PC-3 (cell line): ENCODE results near the gene AMZ1. TPM values are rescaled to one million over a fixed set of nuclear protein-coding genes. Genes with fewer than 3 reads are reported as not detected.

Source experiments
- ATAC-seq: fragments of 200-7000 bp; cut with Tn5 transposase; 2 replicates; pipeline ENCODE4 v1.9.1; 2020; ENCODE audit warnings: mild to moderate bottlenecking, moderate library complexity
- BruUV-seq: library from RNA; stranded (reverse); fragments of 400-500 nt; replicated peaks from 2 replicates; lab custom pipeline; 2021; lab: Mats Ljungman, UMichigan
- CTCF ChIA-PET: fragments of 300-600 bp; sonication (Branson Sonifier 250); formaldehyde crosslinking; loops from one replicate; lab custom pipeline; 2022; ENCODE audit warnings: antibody characterized with exemption; lab: Charles Lee
- POLR2A ChIA-PET: fragments of 300-600 bp; sonication (Branson Sonifier 250); formaldehyde crosslinking; loops from one replicate; lab custom pipeline; 2022; ENCODE audit warnings: antibody characterized with exemption; ENCODE audit not compliant: unreplicated experiment; lab: Charles Lee
- DNase-seq: peaks from one replicate; pipeline ENCODE4 v3.0.0-alpha.2; 2015
- H2AFZ ChIP-seq: fragments of 300-600 bp; sonication (generic); 2 replicates; pipeline ENCODE4 v1.6.0; 2016; ENCODE audit warnings: antibody characterized with exemption, low read length
- H3F3A ChIP-seq: fragments of 300-600 bp; sonication (generic); one replicate; pipeline ENCODE4 v1.6.0; 2017; ENCODE audit warnings: antibody characterized with exemption, low read length, control low read depth, mild to moderate bottlenecking; ENCODE audit not compliant: unreplicated experiment
- H3K27ac ChIP-seq: fragments of 300-600 bp; sonication (generic); 2 replicates; pipeline ENCODE4 v1.5.1; 2016; ENCODE audit warnings: mild to moderate bottlenecking, low read length
- H3K27me3 ChIP-seq: fragments of 300-600 bp; sonication (generic); 2 replicates; pipeline ENCODE4 v1.6.1; 2016; ENCODE audit warnings: low read length, mixed read lengths
- H3K36me3 ChIP-seq: fragments of 300-600 bp; sonication (generic); 2 replicates; pipeline ENCODE4 v1.6.1; 2016; ENCODE audit warnings: low read depth, mixed run types, low read length, mixed read lengths
- H3K4me1 ChIP-seq: fragments of 300-600 bp; sonication (generic); 2 replicates; pipeline ENCODE4 v1.5.1; 2016; ENCODE audit warnings: low read length; ENCODE audit not compliant: insufficient read depth
- H3K4me2 ChIP-seq: fragments of 300-600 bp; sonication (generic); 2 replicates; pipeline ENCODE4 v1.6.0; 2016; ENCODE audit warnings: low read length
- H3K4me3 ChIP-seq: fragments of 300-600 bp; sonication (generic); 2 replicates; pipeline ENCODE4 v1.5.1; 2016; ENCODE audit warnings: mild to moderate bottlenecking, low read length, mixed read lengths
- H3K79me2 ChIP-seq: fragments of 300-600 bp; sonication (generic); 2 replicates; pipeline ENCODE4 v1.6.1; 2017; ENCODE audit warnings: low read length, mixed read lengths
- H3K9ac ChIP-seq: fragments of 300-600 bp; sonication (generic); 2 replicates; pipeline ENCODE4 v1.6.0; 2016; ENCODE audit warnings: mild to moderate bottlenecking, low read length
- H3K9me2 ChIP-seq: fragments of 300-600 bp; sonication (generic); replicated peaks from 2 replicates; pipeline ENCODE4 v1.6.1; 2016; ENCODE audit warnings: mixed run types, low read length, mixed read lengths
- H3K9me3 ChIP-seq: fragments of 300-600 bp; sonication (generic); 2 replicates; pipeline ENCODE4 v1.6.1; 2016; ENCODE audit warnings: low read length, mixed read lengths
- H4K20me1 ChIP-seq: fragments of 300-600 bp; sonication (generic); 2 replicates; pipeline ENCODE4 v1.6.1; 2016; ENCODE audit warnings: low read length, mixed read lengths
- EZH2 ChIP-seq: fragments of 300-600 bp; sonication (generic); IDR thresholded peaks from one replicate; pipeline ENCODE4 v1.6.1; 2017; ENCODE audit warnings: antibody characterized with exemption, mild to moderate bottlenecking, low read length; ENCODE audit not compliant: unreplicated experiment
- EZH2phosphoT487 ChIP-seq: fragments of 300-600 bp; sonication (generic); IDR thresholded peaks from 2 replicates; pipeline ENCODE4 v1.6.1; 2018; ENCODE audit warnings: mild to moderate bottlenecking, antibody characterized with exemption, low read length, borderline replicate concordance
- intact Hi-C: fragments of 100-400 bp; cut with micrococcal nuclease; formaldehyde crosslinking; loops from 2 replicates; pipeline ENCODE4 v1.9.0; 2023
- total RNA-seq: library from RNA; depleted of rRNA; stranded (reverse); fragments of >200 nt; gene quantifications from 2 replicates; pipeline ENCODE4 v1.2.3, GENCODE V29; 2014
- TF ChIP-seq, protein P1 (sequence below): fragments of 300-600 bp; sonication (generic); conservative IDR thresholded peaks from 2 replicates; pipeline ENCODE4 v1.5.1; 2017; ENCODE audit warnings: antibody characterized with exemption, low read depth, mild to moderate bottlenecking, low read length

AMZ1 gene
- total RNA-seq, 1 experiment from 2014 or later, result not detected

DNA sequence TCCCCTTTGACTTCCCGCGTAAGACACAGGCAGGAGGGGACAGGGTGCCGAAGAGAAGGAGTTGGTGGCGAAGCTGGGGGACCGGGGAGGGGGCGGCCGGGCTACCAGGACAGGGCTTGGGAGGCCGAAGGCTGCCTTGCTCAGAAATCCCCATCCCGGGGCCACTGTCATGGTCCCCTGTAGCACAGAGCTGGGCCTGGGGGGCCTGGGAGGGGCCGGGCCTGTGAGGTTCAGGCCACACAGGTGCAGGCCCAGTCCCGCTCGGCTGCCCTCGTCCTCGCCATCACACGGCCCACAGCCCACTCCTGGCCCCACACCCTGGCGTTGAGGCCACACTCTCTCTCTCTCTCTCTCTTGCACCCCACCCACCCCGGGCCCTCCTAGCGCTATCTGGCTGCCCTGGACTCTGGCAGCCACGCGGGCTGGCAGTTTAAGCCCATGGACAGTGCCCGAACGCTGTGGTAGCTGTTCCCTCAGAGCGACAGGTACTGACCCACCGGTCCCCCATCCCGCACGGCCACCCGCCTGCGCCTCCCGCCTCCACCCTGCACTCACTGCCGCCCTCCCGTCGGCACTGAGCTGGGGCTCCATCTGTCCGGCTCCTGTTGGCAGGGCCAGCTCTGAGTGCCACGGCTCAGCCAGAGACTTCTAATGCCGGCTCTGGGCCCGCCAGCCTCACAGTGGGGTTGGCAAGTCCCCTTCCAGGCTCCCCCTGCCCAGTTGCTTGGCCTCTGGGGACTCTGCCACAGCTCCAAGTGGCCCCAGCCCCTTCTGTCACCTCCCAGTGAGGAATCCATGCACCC lies 28.2 kb upstream of the AMZ1 start:
- H3K9me3 ChIP-seq, result no peaks in the 10 kb centered on the region
- POLR2A ChIA-PET, result no interaction called here
- ATAC-seq, result no peak
- no peak overlapping the region for H3K4me3 ChIP-seq
- DNase-seq, result no peak
- no peak overlapping the region for H3K9ac ChIP-seq
- H3K27ac ChIP-seq, result no peak overlapping the region
- no peaks in the 10 kb centered on the region for H3K36me3 ChIP-seq
- no peak overlapping the region for H2AFZ ChIP-seq
- H3K4me2 ChIP-seq, result no peak overlapping the region
- CTCF ChIA-PET, result no interaction called here
- H3K9me2 ChIP-seq, result no peaks in the 10 kb centered on the region
- H3K27me3 ChIP-seq, result no peaks in the 10 kb centered on the region
- no peaks in the 10 kb centered on the region for H3K79me2 ChIP-seq
- no TSS peak for BruUV-seq
- H3F3A ChIP-seq, result no peaks in the 10 kb centered on the region
- intact Hi-C loops, result no loop called here
- H4K20me1 ChIP-seq, result no peaks in the 10 kb centered on the region
- no peaks in the 10 kb centered on the region for H3K4me1 ChIP-seq
- TF ChIP-seq EZH2phosphoT487, result no peak

DNA sequence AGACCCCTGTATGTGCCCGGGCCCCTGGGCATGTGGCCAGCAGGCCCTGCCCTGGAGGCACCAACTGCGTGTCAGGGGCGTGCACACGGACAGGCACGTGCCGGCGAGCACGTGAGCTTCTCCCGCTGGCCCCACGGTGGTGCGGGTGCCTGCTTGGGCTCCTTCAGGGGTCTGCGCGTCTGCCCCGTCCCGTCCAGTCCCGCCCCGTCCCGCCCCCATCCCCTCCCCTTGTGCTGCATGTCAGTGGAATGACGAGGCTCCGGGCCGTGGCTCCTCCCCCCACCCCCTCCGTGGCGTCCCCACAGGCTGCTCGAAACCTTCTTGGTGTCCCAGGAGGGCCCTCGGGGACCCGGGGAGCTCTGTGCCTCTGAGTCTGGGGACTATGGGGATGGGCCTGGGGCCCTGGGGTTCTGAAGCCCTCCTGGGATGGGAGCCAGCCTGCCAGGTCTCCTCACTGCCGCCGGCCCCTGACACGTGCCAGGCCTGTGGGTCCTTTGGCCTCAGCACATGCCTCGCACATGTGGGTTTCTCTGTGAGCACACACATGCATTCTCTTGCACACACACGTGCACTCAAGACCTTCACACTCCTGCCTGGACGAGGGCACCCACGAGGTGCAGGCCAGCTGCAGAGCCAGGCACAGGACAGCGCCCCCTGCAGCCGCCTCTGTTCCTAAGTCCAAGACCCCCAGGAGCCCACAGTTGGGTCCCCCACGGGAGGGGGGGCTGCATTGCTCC lies 27.5 kb upstream of the AMZ1 start:
- Histone ChIP-seq H3F3A (no peaks in the 10 kb centered on the region), H4K20me1 (no peaks in the 10 kb centered on the region), H3K36me3 (no peaks in the 10 kb centered on the region), H3K9me3 (no peaks in the 10 kb centered on the region), H3K4me2 (no peak overlapping the region), H3K27ac (no peak overlapping the region), H3K9ac (no peak overlapping the region), H3K9me2 (no peaks in the 10 kb centered on the region), H3K27me3 (no peaks in the 10 kb centered on the region), H2AFZ (no peak overlapping the region), H3K79me2 (no peaks in the 10 kb centered on the region), H3K4me3 (no peak overlapping the region), H3K4me1 (no peaks in the 10 kb centered on the region)
- no peak for DNase-seq
- no peak for ATAC-seq
- intact Hi-C loops, result no loop called here
- no peak for TF ChIP-seq EZH2
- no peak for TF ChIP-seq EZH2phosphoT487
- TF ChIP-seq, protein P1, sequence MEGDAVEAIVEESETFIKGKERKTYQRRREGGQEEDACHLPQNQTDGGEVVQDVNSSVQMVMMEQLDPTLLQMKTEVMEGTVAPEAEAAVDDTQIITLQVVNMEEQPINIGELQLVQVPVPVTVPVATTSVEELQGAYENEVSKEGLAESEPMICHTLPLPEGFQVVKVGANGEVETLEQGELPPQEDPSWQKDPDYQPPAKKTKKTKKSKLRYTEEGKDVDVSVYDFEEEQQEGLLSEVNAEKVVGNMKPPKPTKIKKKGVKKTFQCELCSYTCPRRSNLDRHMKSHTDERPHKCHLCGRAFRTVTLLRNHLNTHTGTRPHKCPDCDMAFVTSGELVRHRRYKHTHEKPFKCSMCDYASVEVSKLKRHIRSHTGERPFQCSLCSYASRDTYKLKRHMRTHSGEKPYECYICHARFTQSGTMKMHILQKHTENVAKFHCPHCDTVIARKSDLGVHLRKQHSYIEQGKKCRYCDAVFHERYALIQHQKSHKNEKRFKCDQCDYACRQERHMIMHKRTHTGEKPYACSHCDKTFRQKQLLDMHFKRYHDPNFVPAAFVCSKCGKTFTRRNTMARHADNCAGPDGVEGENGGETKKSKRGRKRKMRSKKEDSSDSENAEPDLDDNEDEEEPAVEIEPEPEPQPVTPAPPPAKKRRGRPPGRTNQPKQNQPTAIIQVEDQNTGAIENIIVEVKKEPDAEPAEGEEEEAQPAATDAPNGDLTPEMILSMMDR, result peak; percentile 51; the same call in 1 of the 2 replicates
- ChIA-PET POLR2A (no interaction called here), CTCF (no interaction called here)
- no TSS peak for BruUV-seq

DNA sequence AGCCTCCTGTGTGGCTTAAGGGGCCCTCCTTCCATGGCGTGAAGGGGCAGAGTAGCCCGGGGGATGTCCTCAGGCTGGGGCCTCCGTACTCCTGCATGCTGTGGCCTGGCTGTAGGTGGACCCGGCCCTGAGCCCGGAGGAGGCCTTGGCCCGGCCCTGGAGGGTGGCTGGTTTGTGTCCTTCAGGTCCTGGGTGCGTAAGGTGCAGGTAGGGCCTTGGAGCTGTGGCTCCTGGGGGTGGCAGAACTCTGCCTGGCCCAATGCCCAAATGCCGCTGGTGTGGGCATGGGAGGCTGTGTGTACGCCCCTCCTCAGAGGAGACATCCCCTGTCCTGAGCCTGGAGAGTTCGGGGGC lies 26.9 kb upstream of the AMZ1 start:
- ATAC-seq (no peak), DNase-seq (no peak)
- ChIA-PET CTCF (no interaction called here), POLR2A (no interaction called here)
- H3K27me3 ChIP-seq, result no peaks in the 10 kb centered on the region
- H3K9me3 ChIP-seq, result no peaks in the 10 kb centered on the region
- intact Hi-C loops, result no loop called here
- no peak overlapping the region for H3K4me2 ChIP-seq
- H3K9ac ChIP-seq, result no peak overlapping the region
- TF ChIP-seq EZH2, result no peak
- TF ChIP-seq, protein P1, result peak; percentile 11; the same call in 1 of the 2 replicates
- H3K4me1 ChIP-seq, result no peaks in the 10 kb centered on the region
- BruUV-seq, result no TSS peak
- H4K20me1 ChIP-seq, result no peaks in the 10 kb centered on the region
- H3K4me3 ChIP-seq, result no peak overlapping the region
- no peak overlapping the region for H3K27ac ChIP-seq
- H3F3A ChIP-seq, result no peaks in the 10 kb centered on the region
- no peaks in the 10 kb centered on the region for H3K36me3 ChIP-seq
- no peaks in the 10 kb centered on the region for H3K9me2 ChIP-seq
- H3K79me2 ChIP-seq, result no peaks in the 10 kb centered on the region
- no peak overlapping the region for H2AFZ ChIP-seq
